Measurements from ENCODE around the gene TYW3. TPM values are rescaled to one million over a fixed set of nuclear protein-coding genes. Genes with fewer than 3 reads are reported as not detected.

The TYW3 gene
- total RNA-seq, 1 donor from 2014 or later: 6.2 TPM

- no peak overlapping the region for H3K4me3 ChIP-seq
- H3K9me3 ChIP-seq: no peaks in the 10 kb centered on the region
- H3K4me1 ChIP-seq: no peaks in the 10 kb centered on the region
- TF ChIP-seq CTCF (IDR thresholded peaks at IDR 0.05): no peak
- no peak overlapping the region for H3K27ac ChIP-seq
- intact Hi-C loops (cut with DNase I): no loop called here
- H3K27me3 ChIP-seq: no peaks in the 10 kb centered on the region
- no peak for DNase-seq (ENCODE audit: low spot score in 2 of 2)
- peaks cover 0 to 9% of the 10 kb centered on the region in 2 donors for H3K36me3 ChIP-seq
Measured at GRCh38 chr1:74767490-74767889, 34.5 kb downstream of the TYW3 start.

- Histone ChIP-seq H3K4me1 (no peaks in the 10 kb centered on the region), H3K27ac (no peak overlapping the region), H3K9me3 (no peaks in the 10 kb centered on the region), H3K36me3 (no peaks in the 10 kb centered on the region), H3K27me3 (no peaks in the 10 kb centered on the region), H3K4me3 (no peak overlapping the region)
- intact Hi-C loops (cut with DNase I): loop anchor here (5.0 kb wide), 2 partner anchors 430 to 860 kb away; no protein-coding TSS in a partner anchor
- DNase-seq (ENCODE audit: low spot score in 2 of 2): no peak
- TF ChIP-seq CTCF (IDR thresholded peaks at IDR 0.05): peak in 2 of 3 experiments; percentile 53 to 65
Measured at GRCh38 chr1:74771913-74772515, 39.1 kb downstream of the TYW3 start.

GRCh38 chr1:74772945-74773344, 40.0 kb downstream of the TYW3 start:
- H3K27ac ChIP-seq: no peak overlapping the region
- no peaks in the 10 kb centered on the region for H3K27me3 ChIP-seq
- no peak overlapping the region for H3K4me3 ChIP-seq
- intact Hi-C loops (cut with DNase I): loop anchor here (5.0 kb wide), 2 partner anchors 429 to 859 kb away; no protein-coding TSS in a partner anchor
- H3K4me1 ChIP-seq: no peaks in the 10 kb centered on the region
- no peak for DNase-seq (ENCODE audit: low spot score in 2 of 2)
- H3K9me3 ChIP-seq: no peaks in the 10 kb centered on the region
- TF ChIP-seq CTCF (IDR thresholded peaks at IDR 0.05): no peak
- no peaks in the 10 kb centered on the region for H3K36me3 ChIP-seq

- no peaks in the 10 kb centered on the region for H3K9me3 ChIP-seq
- H3K27ac ChIP-seq: no peak overlapping the region
- no peak for DNase-seq (ENCODE audit: low spot score in 2 of 2)
- no peaks in the 10 kb centered on the region for H3K27me3 ChIP-seq
- no peak for TF ChIP-seq CTCF (IDR thresholded peaks at IDR 0.05)
- H3K36me3 ChIP-seq: no peaks in the 10 kb centered on the region
- intact Hi-C loops (cut with DNase I): loop anchor here (5.0 kb wide), 2 partner anchors 429 to 859 kb away; no protein-coding TSS in a partner anchor
- H3K4me3 ChIP-seq: no peak overlapping the region
- no peaks in the 10 kb centered on the region for H3K4me1 ChIP-seq
Measured at GRCh38 chr1:74773582-74773981, 40.6 kb downstream of the TYW3 start.

GRCh38 chr1:74775735-74776134, 42.8 kb downstream of the TYW3 start:
- DNase-seq (ENCODE audit: low spot score in 2 of 2): no peak
- Histone ChIP-seq H3K9me3 (no peaks in the 10 kb centered on the region), H3K4me1 (no peaks in the 10 kb centered on the region), H3K36me3 (no peaks in the 10 kb centered on the region), H3K27ac (no peak overlapping the region), H3K4me3 (no peak overlapping the region), H3K27me3 (no peaks in the 10 kb centered on the region)
- no peak for TF ChIP-seq CTCF (IDR thresholded peaks at IDR 0.05)
- intact Hi-C loops (cut with DNase I): no loop called here

Measured in ascending aorta (tissue), 2 donors.